ENCODE measurements around the gene HAP1. TPM values are rescaled to one million over a fixed set of nuclear protein-coding genes. Genes with fewer than 3 reads are reported as not detected.

HAP1 gene
- total RNA-seq, 1 experiment from 2014 or later = 2.5 TPM

- no peak overlapping the region for H3K27ac ChIP-seq (ENCODE audit: insufficient read length, low read depth, low read length)
Observed at GRCh38 chr17:41738077-41738800, 3.8 kb upstream of the HAP1 start.

More at GRCh38 chr17:41738077-41738800, 3.8 kb upstream of the HAP1 start:
- no peaks in the 10 kb centered on the region for H3K79me2 ChIP-seq (ENCODE audit: insufficient read depth, low read length)
- H2BK5ac ChIP-seq (ENCODE audit: insufficient read length, low read length) = no peak overlapping the region
- Mint-ChIP-seq H3K9me3 (no peaks in the 10 kb centered on the region), H3K27ac (peak overlapping the region in 2 of 3 experiments; percentile 57 to 91; a peak in 3 of 7 replicates), H3K4me1 (peaks cover 12 to 37% of the 10 kb centered on the region in 2 experiments), H3K4me3 (peak overlapping the region in 1 of 2 experiments; percentile 8; a peak in 2 of 5 replicates), H3K27me3 (ENCODE audit: low read depth) (peaks cover 47% of the 10 kb centered on the region), H3K36me3 (ENCODE audit: insufficient read depth in 1 of 3, low read depth in 3 of 3) (no peaks in the 10 kb centered on the region)
- H2BK15ac ChIP-seq (ENCODE audit: low read depth, low read length) = no peak overlapping the region
- no peaks in the 10 kb centered on the region for H3K4me1 ChIP-seq (ENCODE audit: insufficient read depth, low read length)
- TF ChIP-seq, protein P1, sequence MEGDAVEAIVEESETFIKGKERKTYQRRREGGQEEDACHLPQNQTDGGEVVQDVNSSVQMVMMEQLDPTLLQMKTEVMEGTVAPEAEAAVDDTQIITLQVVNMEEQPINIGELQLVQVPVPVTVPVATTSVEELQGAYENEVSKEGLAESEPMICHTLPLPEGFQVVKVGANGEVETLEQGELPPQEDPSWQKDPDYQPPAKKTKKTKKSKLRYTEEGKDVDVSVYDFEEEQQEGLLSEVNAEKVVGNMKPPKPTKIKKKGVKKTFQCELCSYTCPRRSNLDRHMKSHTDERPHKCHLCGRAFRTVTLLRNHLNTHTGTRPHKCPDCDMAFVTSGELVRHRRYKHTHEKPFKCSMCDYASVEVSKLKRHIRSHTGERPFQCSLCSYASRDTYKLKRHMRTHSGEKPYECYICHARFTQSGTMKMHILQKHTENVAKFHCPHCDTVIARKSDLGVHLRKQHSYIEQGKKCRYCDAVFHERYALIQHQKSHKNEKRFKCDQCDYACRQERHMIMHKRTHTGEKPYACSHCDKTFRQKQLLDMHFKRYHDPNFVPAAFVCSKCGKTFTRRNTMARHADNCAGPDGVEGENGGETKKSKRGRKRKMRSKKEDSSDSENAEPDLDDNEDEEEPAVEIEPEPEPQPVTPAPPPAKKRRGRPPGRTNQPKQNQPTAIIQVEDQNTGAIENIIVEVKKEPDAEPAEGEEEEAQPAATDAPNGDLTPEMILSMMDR (conservative IDR thresholded peaks at IDR 0.05) = peak; percentile 99
- H3K4ac ChIP-seq (ENCODE audit: low read depth, low read length) = no peak overlapping the region
- H3K27me3 ChIP-seq (ENCODE audit: insufficient read depth, low read length) = peaks cover 11% of the 10 kb centered on the region; the same call in 1 of the 2 replicates
- H2BK20ac ChIP-seq (ENCODE audit: low read depth, low read length, poor library complexity, severe bottlenecking) = no peak overlapping the region
- no peak overlapping the region for H3K56ac ChIP-seq (ENCODE audit: insufficient read length, low read depth, low read length)
- H3K79me1 ChIP-seq (ENCODE audit: insufficient read depth, low read depth, low read length, poor library complexity, severe bottlenecking) = no peaks in the 10 kb centered on the region
- no peak overlapping the region for H2AFZ ChIP-seq (ENCODE audit: low read length)
- no peak overlapping the region for H2BK12ac ChIP-seq (ENCODE audit: insufficient read length, low read depth, low read length)
- H4K5ac ChIP-seq (ENCODE audit: insufficient read length, low read depth, low read length) = no peak overlapping the region
- no peak overlapping the region for H2BK120ac ChIP-seq (ENCODE audit: low read depth, low read length, poor library complexity, severe bottlenecking)
- H3K14ac ChIP-seq (ENCODE audit: insufficient read depth, low read length) = peak overlapping the region; percentile 76; the same call in 1 of the 2 replicates
- peaks cover 8% of the 10 kb centered on the region for H3K23me2 ChIP-seq (ENCODE audit: insufficient read length, low read depth, low read length, poor library complexity, severe bottlenecking)
- H3T11ph ChIP-seq (ENCODE audit: low read length) = no peak overlapping the region
- WGBS (ENCODE audit: extremely low coverage, insufficient read length, low lambda C conversion rate) = no CpG with 5 or more reads among the region's 10 CpGs
- peak; percentile 95 for DNase-seq
- H4K91ac ChIP-seq (ENCODE audit: insufficient read length, low read depth, low read length) = peak overlapping the region; percentile 11
- H2AK5ac ChIP-seq (ENCODE audit: insufficient read length, low read length) = no peak overlapping the region
- no peak overlapping the region for H3K9ac ChIP-seq (ENCODE audit: extremely low read depth, insufficient read length, low read length)
- H3K23ac ChIP-seq (ENCODE audit: insufficient read length, low read depth, low read length) = no peak overlapping the region
- H3K9me3 ChIP-seq (ENCODE audit: control insufficient read depth, low read depth, low read length) = no peaks in the 10 kb centered on the region
- no peaks in the 10 kb centered on the region for H4K20me1 ChIP-seq (ENCODE audit: control insufficient read depth, insufficient read depth, insufficient read length)
- no peak overlapping the region for H3K18ac ChIP-seq (ENCODE audit: insufficient read length, low read depth, low read length)
- H4K8ac ChIP-seq (replicated peaks; ENCODE audit: insufficient read length, low read depth, low read length) = no peak overlapping the region
- H3K4me2 ChIP-seq (ENCODE audit: insufficient read depth, insufficient read length, low read length) = no peak overlapping the region
